Measurements from ENCODE around the gene RAB38. TPM values are rescaled to one million over a fixed set of nuclear protein-coding genes. Genes with fewer than 3 reads are reported as not detected.

The RAB38 gene
- polyA plus RNA-seq, 1 donor from 2014 or later, result not detected

DNA sequence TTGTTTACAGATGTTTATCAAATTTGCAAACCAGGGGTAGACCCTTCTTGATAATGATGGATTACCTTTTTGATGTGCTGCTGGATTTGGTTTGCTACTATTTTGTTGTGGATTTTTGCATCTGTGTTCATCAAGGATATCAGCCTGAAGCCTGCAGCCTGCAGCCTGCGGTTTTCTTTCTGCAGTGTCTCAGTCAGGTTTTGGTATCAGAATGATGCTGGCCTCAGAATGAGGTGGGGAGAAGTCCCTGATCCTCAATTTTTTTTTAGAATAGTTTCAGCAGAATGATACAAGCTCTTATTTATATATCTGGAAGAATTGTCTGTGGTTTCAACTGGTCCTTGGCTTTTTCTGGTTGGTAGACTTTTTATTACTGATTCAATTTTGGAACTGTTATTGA, 19.7 kb upstream of the RAB38 start:
- Histone ChIP-seq H3K4me2 (ENCODE audit: low read length) (no peak overlapping the region), H3K9ac (ENCODE audit: low read length) (no peak overlapping the region), H3K4me3 (ENCODE audit: low read length) (no peak overlapping the region), H3K9me3 (ENCODE audit: low read length) (no peaks in the 10 kb centered on the region), H3K9me2 (ENCODE audit: insufficient read depth, low read length) (no peaks in the 10 kb centered on the region), H3K79me2 (replicated peaks; ENCODE audit: insufficient read depth, low read length) (no peaks in the 10 kb centered on the region), H3K27me3 (ENCODE audit: insufficient read depth, low read depth, low read length) (no peaks in the 10 kb centered on the region), H4K20me1 (ENCODE audit: insufficient read depth) (no peaks in the 10 kb centered on the region), H3F3A (ENCODE audit: insufficient read depth, low read length, poor library complexity, severe bottlenecking) (no peaks in the 10 kb centered on the region), H2AFZ (ENCODE audit: low read depth, low read length) (no peak overlapping the region), H3K36me3 (ENCODE audit: insufficient read depth, low read length) (no peaks in the 10 kb centered on the region), H3K27ac (ENCODE audit: low read length) (no peak overlapping the region)
- TF ChIP-seq EZH2 (IDR thresholded peaks at IDR 0.05; ENCODE audit: borderline replicate concordance, insufficient read depth, low read length, poor library complexity, severe bottlenecking), result no peak
- TF ChIP-seq POLR2AphosphoS5 (IDR thresholded peaks at IDR 0.05), result no peak
- no peak for TF ChIP-seq MXI1 (conservative IDR thresholded peaks at IDR 0.05; ENCODE audit: poor library complexity, severe bottlenecking)
- TF ChIP-seq EP300 (conservative IDR thresholded peaks at IDR 0.05; ENCODE audit: poor library complexity, severe bottlenecking), result no peak
- TF ChIP-seq, protein P1, sequence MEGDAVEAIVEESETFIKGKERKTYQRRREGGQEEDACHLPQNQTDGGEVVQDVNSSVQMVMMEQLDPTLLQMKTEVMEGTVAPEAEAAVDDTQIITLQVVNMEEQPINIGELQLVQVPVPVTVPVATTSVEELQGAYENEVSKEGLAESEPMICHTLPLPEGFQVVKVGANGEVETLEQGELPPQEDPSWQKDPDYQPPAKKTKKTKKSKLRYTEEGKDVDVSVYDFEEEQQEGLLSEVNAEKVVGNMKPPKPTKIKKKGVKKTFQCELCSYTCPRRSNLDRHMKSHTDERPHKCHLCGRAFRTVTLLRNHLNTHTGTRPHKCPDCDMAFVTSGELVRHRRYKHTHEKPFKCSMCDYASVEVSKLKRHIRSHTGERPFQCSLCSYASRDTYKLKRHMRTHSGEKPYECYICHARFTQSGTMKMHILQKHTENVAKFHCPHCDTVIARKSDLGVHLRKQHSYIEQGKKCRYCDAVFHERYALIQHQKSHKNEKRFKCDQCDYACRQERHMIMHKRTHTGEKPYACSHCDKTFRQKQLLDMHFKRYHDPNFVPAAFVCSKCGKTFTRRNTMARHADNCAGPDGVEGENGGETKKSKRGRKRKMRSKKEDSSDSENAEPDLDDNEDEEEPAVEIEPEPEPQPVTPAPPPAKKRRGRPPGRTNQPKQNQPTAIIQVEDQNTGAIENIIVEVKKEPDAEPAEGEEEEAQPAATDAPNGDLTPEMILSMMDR (IDR thresholded peaks at IDR 0.05; ENCODE audit: poor library complexity, severe bottlenecking), result no peak
- TF ChIP-seq, protein P2, sequence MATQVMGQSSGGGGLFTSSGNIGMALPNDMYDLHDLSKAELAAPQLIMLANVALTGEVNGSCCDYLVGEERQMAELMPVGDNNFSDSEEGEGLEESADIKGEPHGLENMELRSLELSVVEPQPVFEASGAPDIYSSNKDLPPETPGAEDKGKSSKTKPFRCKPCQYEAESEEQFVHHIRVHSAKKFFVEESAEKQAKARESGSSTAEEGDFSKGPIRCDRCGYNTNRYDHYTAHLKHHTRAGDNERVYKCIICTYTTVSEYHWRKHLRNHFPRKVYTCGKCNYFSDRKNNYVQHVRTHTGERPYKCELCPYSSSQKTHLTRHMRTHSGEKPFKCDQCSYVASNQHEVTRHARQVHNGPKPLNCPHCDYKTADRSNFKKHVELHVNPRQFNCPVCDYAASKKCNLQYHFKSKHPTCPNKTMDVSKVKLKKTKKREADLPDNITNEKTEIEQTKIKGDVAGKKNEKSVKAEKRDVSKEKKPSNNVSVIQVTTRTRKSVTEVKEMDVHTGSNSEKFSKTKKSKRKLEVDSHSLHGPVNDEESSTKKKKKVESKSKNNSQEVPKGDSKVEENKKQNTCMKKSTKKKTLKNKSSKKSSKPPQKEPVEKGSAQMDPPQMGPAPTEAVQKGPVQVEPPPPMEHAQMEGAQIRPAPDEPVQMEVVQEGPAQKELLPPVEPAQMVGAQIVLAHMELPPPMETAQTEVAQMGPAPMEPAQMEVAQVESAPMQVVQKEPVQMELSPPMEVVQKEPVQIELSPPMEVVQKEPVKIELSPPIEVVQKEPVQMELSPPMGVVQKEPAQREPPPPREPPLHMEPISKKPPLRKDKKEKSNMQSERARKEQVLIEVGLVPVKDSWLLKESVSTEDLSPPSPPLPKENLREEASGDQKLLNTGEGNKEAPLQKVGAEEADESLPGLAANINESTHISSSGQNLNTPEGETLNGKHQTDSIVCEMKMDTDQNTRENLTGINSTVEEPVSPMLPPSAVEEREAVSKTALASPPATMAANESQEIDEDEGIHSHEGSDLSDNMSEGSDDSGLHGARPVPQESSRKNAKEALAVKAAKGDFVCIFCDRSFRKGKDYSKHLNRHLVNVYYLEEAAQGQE (IDR thresholded peaks at IDR 0.05; ENCODE audit: borderline replicate concordance), result no peak
- no peak for TF ChIP-seq RAD21 (conservative IDR thresholded peaks at IDR 0.05)
- no peak for TF ChIP-seq TAF1 (IDR thresholded peaks at IDR 0.05; ENCODE audit: low read depth)
- TF ChIP-seq SMC3 (conservative IDR thresholded peaks at IDR 0.05; ENCODE audit: poor library complexity), result no peak

DNA sequence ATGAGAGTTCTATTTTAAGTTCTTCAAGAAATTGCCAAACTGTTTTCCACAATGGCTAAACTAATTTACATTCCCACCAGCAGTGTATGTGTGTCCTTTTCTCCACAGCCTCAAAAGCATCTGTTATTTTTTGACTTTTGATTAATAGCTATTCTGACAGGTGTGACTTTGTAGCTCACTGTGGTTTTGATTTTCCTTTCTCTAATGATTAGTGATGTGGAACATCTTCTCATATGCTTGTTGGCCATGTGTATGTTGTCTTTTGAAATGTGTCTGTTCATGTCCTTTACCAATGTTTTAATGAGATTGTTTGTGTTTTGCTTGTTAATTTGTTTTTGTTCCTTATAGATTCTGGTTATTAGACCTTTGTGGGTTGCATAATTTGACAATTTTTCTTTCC, 18.0 kb upstream of the RAB38 start:
- Histone ChIP-seq H4K20me1 (ENCODE audit: insufficient read depth) (no peaks in the 10 kb centered on the region), H3K9ac (ENCODE audit: low read length) (no peak overlapping the region), H3K4me2 (ENCODE audit: low read length) (no peak overlapping the region), H3K36me3 (ENCODE audit: insufficient read depth, low read length) (no peaks in the 10 kb centered on the region), H3K27me3 (ENCODE audit: insufficient read depth, low read depth, low read length) (no peaks in the 10 kb centered on the region), H3K9me3 (ENCODE audit: low read length) (no peaks in the 10 kb centered on the region), H3K4me3 (ENCODE audit: low read length) (no peak overlapping the region), H3K79me2 (replicated peaks; ENCODE audit: insufficient read depth, low read length) (no peaks in the 10 kb centered on the region), H3K9me2 (ENCODE audit: insufficient read depth, low read length) (no peaks in the 10 kb centered on the region), H3K27ac (ENCODE audit: low read length) (no peak overlapping the region), H3F3A (ENCODE audit: insufficient read depth, low read length, poor library complexity, severe bottlenecking) (no peaks in the 10 kb centered on the region), H2AFZ (ENCODE audit: low read depth, low read length) (no peak overlapping the region)
- TF ChIP-seq EZH2 (IDR thresholded peaks at IDR 0.05; ENCODE audit: borderline replicate concordance, insufficient read depth, low read length, poor library complexity, severe bottlenecking) (no peak), SMC3 (conservative IDR thresholded peaks at IDR 0.05; ENCODE audit: poor library complexity) (no peak), MXI1 (conservative IDR thresholded peaks at IDR 0.05; ENCODE audit: poor library complexity, severe bottlenecking) (no peak), RAD21 (conservative IDR thresholded peaks at IDR 0.05) (no peak), EP300 (conservative IDR thresholded peaks at IDR 0.05; ENCODE audit: poor library complexity, severe bottlenecking) (no peak), POLR2AphosphoS5 (IDR thresholded peaks at IDR 0.05) (no peak), TAF1 (IDR thresholded peaks at IDR 0.05; ENCODE audit: low read depth) (no peak)
- TF ChIP-seq, protein P2 (IDR thresholded peaks at IDR 0.05; ENCODE audit: borderline replicate concordance), result no peak
- TF ChIP-seq, protein P1 (IDR thresholded peaks at IDR 0.05; ENCODE audit: poor library complexity, severe bottlenecking), result no peak

Measured in neural cell (in vitro differentiated cells).